NCI-H1694 (cell line): Measurements from ENCODE around the gene TTLL10.

Source experiments
- DNase-seq: peaks from one replicate; lab custom pipeline; 2025; lab: John Stamatoyannopoulos, UW

TTLL10 gene

DNA sequence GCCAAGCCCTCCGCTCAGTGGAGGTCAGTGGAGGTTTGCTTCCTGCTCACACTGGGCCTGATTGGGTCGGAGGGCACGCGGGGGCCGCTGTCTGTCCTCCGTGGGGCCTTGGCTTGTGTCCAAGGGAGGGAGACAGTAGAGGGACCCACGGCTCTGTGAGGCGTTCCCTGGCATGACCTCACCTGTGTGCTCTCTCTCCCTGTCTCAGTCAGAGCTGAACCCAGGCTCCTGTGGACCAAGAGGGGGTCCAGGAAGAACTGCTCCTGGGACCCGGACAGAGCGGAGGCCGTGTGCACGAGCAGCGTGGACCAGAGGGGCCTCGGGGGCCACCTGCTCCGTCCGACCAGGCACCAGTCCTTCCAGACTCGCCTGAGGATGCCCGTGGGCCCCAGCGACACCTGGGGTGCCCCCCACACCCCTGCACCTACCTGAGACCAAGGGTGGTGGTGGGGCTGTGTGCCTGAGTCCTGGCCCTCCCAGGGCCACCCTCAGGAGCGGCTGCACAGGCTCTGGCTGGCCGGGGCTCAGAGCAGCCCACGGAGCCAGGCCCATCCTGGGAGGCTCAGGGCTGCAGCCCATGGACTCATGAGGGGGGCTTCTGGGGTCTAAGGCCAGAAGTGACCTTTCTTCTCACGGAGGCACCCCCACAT is 13.3 kb upstream of the TTLL10 start:
- DNase-seq = no peak

DNA sequence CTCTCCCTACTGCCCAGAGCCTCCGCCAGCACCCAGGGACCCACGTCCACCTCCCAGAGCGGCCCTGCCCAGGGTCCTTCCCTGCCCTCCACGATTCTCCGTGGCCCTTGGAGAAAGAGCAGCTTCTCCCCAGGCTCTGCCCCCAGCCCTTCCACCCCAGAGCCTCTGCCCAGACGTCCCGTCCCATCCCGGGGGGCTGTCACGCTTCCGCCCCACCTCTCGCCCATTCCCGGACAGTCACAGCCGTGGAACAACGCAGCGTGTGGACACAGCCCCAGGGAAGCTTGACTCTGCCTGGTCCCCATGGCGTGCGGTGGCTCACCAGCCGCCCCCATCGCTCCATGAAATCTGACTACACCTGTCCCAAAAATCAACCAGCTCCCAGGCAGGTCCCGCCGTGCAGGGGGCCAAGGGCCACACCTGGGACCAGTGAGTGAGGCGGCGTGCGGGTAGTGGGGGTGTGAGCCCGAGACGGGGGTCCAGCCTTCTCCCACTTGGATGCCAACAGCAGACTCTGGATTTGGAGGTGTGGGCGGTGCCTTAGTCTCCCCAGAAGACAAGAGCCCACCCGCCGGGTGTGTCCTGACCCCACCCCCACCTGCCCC is 12.5 kb upstream of the TTLL10 start:
- no peak for DNase-seq

DNA sequence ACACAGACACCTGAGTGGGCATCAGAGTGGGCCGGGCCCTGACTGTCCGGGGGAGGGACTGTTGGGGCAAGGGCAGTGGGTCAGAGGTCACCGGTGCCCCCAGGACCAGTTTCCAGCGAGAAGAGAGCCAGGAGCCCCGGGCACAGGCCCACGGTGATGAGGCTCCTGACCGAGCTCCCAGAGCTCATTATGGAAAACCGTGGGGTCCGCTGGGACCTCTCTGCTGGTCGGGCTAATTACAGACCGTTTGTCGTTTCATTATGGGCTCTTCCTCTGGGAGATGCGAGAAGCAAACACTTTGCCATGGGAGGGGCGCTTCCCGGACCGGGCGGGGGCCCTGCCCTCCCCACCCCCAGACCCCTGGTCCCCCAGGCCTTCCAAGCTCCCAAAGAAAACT is 12.0 kb upstream of the TTLL10 start:
- DNase-seq = no peak

DNA sequence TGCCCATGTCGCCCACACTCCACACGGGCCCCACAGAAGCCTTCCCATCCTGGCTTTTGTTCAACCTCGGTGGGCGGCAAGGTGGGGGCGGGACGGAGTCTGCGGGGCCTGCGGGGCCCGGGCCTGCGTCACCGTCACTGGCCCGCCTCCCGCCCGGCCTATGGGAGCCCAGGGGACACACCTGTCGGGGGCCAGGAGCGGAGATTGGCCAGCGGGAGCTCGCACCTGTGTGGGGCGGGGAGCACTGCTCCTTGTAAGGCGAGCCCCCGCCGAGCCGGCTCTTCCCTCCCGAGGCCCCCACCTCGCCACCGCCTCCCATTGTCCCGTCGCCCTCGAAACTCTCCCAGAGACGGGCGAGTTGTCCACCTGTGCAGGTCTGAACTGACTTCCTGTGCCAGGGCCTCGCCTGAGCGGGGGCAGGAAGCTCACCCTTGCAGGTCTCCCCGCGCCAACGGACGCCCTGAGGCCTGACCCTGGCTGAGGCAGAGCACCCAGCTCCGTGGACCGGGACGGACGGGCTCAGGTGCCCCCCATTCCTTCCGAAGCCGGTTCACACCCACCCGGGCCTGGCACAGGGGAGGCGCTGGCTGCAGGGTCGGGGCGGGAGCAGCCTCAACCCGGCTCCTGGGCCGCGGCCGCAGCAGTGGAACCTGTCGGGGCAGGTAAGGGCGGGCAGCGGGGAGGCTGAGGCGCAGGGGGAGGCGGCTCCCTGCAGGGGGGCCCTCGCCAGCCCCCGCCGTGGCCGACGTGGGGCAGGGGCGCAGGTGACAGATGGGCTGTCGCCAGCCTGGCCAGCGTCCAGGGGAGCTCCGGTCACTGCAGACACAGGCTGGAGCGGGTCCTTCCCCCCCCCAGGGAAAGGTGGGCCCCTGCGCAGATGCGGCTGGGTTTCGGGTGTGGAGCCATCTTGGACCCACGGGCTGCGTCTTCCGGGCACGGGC is 10.8 kb upstream of the TTLL10 start:
- DNase-seq = no peak

DNA sequence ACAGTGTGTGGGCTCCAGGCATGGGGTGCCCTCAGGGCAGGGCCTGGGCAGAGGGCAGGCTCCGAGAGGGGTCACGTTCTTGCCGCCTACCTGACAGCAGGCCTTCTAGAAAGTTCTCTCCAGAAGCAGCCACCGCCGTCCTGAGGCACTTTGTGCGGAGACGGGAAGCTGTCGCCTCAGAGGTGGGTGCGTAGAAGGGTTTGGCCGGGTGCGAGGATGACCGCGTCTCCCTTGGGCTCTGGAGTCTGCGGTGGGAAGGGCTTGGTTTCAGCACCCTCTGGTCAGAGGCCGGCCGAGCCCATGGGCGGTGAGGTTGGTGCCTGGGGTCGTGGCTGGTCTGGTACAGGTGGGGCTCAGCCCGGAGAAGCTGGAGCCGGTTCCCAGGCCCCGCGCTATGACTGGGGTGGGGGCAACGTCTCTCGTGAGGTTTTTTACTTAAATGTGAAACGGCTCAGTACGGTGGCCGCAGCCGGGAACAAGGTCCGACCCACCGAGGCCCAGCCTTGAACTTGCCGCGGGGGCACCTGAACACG is 10.1 kb upstream of the TTLL10 start:
- DNase-seq = no peak

DNA sequence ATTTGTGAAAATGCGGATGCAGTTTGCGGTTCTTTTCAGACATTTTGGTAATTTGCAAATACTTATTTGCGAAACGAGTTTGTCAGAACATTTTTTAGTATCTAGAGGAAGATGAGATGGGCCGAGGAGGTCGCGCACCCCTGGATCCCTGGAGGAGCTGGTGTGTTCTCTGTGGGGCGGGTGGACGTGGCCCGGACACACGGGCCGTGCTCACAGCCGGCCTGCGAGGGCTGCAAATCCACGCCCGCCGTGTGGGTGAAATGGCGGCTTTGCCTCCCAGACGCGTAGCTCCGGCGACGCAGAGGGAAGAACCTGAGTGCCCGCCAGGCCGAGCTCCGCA is 9.3 kb upstream of the TTLL10 start:
- no peak for DNase-seq

DNA sequence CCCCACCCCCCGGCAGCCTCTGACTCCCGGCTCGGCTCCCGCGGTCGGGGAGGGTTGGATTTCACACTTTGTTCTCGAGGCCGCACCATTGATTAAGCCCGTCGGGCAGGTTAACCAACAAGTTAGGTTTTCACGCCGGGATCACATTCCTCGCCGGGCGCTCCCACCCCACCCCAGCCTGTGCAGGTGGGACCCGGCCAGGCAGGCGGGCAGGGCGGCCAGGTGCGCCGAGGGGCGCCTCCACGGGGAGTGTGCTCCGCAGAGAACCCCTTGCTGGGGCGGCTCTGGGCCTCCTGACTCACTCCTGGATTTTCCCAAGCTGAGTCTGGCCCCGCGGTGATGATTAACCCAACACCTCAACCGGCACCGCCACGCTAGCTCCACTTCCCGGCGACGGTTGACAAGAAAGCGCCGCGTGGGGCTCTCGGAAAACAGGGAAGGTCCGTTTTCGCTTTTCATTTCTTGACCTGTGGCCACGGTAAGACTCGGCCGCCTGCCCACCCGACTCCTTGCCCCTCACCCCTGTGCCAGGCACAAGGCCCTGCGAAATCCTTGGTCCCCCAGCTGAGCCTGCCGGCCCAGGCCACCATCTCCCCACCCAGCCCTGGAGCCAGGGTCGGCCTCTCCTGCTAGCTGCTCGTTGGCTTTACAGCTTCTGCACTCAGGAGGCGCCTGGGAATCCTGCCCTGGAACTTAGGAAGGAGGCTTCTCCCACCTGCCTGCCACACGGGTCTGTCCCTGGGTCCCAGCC is 8.8 kb upstream of the TTLL10 start:
- DNase-seq = no peak

DNA sequence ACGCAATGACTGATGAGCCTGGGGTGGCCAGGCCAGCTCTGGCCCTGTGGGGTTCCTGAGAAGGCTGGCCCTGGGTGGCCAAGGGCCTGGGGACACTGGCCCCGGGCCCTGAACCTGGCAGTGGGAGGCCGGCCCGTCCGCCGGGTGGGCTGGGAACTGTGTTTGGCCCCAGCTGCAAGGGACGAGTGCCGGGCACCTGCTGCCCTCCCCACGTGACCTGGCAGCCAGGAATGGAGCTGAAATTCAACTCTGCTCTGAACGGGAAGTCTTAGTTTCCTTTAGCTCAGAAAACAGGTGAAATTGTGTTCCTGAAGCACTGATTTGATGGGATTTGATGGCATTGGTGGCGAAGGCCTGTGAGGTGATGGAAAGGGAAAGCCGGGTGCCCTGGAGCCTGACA is 8.2 kb upstream of the TTLL10 start:
- no peak for DNase-seq

DNA sequence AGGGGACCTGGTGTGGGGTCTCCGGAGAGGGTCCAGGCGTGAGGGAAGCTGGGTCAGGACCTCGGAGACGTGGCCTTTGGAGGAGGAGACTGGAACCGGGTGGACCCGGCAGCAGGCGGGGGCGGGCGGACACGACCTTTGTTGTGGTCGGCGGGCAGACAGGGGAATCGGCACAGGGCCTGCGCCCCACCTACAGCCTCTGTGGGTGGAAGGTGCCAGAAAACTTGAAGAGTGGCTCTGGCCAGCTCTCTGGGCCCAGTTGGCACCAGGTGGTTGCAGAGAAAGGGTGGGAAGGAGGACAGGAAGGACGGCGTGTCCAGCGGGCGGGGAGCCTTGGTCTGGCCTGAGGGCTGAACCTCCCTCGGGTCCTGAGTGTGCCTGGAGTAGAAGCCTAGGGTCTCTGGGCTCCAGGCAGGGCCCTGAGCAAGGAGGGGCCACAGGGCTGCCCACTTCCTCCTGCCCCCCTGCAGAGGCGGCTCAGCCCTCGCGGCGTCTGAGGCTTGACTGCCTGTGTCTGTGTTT is 7.7 kb upstream of the TTLL10 start:
- no peak for DNase-seq

DNA sequence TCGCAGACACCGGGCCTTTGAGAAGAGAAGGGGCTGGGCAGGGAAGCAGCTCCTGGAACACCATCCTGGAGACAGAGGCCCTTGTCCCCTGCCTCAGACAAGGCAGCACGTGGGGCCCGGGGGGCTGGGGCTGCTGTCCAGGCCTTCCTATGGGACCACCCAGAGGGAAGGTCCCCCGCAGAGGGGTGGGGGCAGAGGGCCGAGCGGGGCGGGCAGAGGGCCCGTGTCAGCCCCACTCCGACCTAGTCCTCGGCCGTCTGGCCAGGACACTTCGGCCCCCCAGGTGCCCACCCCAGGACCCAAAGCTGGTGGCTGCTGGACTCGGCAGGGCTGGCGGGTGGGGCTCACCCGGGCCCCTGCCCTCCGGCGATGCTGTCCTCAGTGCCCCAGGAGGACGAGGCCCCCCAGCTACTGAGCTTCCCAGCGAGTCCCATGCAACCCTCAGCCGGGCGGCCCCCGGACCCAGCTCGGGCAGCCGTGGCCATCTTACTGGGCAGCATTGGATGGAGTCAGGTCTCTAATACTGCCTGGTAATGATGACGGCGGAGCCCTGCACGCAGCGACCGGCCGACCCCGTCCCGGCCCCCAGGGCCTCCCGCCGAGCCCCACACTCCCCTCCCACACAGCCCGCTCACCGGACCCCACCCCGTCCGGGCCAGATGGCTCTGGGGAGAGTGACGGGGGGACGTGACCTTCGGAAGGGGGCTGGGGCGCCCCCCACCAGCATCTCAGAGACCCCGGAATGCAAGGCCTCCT is 6.9 kb upstream of the TTLL10 start:
- DNase-seq = no peak

DNA sequence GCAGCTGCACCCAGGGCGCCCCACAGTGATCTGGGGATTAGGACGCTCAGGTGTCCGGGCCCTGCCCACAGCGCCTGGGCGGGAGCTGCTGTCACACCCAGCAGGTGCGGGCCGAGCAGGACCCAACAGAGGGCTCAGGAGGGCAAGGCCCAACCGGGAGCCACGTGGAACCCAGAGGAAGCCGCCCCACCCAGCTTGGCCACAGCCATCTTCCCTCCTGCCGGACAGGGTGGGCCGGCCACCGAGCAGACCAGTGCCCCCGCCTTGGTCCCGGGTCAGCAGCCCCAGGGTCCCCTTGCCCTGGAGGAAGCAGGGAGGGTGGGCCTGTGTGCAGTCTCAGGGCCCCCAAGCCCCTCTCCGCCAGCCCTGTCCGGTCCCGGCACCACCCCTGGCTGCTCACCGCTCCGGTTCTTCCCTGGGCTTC is 6.3 kb upstream of the TTLL10 start:
- no peak for DNase-seq

DNA sequence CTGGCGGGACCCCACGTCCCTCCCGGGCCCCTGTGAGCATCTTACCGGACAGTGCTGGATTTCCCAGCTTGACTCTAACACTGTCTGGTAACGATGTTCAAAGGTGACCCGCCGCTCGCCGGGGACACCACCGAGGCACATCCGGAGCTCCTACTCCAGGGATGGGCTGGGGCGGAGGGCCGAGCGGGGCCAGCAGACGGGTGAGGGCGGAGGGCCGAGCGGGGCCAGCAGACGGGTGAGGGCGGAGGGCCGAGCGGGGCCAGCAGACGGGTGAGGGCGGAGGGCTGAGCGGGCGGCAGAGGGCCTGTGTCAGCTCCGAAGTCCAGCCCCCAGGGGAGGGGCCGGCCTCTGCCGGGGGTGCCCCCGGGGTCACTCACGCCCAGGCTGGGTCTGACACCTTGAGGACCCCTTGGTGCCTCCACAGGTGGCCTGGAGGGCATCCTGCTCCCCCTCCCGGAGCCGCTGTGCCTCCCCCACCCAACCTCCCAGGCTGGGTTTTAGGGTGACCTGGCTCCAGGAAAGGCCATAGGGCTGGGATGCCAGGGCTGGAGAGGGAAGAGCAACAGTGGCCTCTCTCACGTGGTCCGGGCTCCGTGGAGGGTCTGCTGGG is 5.7 kb upstream of the TTLL10 start:
- no peak for DNase-seq

DNA sequence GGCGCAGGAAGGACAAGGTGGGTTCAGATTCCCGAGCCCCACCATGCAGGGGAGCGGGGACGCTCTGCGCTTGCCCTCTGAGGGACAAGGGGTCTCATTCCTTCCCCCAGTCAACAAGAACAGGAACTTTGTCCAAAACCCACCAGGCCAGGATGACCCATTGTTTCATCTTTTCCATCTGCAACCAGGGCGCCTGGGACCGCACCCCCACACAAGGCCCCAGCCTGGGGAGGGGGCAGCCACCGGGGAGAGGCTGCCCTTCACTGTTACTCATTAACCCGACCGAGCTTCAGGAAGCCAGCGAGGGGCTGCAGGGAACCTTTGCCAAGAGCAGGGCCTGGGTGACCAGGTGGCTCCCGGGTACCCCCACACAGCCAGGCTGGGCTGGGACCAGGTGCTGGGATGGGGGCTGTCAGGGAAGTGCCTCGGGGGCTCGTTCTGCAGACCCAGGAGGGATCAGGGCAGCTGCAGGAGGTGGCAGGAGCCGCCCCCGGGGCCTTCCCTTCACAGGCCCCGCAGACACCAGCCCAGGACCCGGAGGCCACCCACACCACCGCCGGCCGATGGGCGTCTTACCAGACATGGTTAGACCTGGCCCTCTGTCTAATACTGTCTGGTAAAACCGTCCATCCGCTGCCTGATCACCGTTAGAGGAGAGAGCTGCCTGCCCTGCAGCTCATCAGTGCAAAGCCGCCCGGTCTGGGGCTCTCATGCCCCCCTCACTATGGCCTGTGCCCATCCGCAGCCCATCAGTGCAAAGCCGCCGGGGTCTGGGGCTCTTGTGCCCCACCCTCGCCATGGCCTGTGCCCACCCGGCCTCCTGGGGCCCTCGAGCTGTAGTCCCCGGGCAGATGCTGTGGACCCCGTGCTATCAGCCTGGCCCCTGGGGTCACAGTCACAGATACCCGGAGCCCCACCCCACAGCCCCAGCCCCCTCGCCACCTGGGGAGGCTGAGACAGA is 4.9 kb upstream of the TTLL10 start:
- no peak for DNase-seq

DNA sequence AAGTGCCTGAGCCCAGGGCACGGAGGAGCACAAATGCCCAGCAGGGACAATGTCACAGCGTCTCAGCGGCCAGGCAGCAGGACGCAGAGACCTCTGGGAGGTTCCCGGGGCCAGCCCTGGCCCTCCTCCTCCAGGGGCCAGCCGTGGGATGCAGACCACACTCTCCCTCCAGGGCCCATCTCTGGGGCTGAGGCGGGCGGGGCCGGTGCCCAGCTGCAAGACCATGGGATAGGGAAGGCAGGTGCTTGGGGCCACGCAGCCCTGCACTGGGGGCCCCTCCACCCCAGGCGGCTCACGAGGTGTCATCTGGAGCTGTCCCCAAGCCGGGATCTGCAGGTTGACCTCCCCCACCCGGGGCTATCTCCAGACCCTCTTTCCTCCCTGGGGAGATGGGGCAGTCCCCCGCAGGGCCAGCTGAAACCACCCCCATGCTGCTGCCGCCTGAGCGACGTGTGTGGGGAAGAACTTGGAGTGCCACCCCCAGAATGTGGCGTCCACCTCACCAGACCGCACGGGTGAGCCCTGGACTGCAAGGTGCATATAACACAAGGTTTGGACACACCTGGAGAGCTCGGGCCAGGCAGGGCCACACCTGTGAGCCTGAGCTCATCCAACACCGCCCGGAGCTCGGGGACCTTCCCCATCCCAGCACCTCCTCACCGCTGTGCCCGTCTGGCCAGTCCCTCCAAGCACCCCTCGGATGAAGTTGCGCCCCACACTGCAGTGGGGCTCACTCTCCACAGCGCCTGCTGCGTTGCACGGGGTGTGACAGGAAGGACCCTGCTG is 4.1 kb upstream of the TTLL10 start:
- no peak for DNase-seq

DNA sequence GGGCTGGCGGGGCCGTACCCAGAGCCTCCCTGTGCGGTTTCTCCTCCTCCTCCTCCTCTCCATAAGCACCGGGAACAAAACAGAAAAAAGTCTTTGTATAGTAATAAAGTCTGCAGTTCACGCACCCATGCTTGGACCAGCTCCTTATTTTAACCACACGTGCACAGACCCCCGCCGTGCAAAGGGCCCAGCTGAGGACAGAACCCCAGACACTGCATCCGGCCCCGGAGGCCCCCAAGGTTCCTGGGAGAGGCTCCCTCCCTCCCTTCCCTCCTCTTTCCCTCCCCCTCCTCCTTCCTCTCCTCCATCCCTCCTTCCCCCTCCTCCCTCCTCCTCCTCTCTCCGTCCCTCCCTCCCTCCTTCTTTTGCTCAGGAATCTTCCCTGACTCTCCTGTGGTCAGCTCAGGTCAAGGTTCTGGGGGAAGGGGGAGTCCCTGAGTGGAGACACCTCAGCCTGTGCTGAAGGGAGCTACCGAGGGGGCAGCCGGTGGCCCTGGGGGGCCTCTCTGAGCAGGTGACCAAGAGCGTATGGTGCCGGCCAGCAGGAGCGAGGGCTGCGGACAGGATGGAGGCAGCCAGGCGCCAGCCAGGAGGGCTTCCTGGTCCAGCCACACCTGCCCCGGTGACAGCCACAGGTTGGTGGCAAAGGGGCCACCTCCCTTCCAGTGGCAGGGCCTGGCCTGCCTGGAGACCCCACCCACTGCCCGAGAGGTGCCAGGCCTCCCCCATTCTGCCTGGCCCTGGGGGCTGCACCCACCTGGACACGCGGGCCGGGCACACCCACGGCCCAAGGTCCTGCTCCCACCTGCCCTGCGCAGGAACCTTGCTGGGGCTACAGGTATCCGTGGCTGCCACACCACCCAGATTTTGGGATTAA is 3.2 kb upstream of the TTLL10 start:
- DNase-seq = no peak

DNA sequence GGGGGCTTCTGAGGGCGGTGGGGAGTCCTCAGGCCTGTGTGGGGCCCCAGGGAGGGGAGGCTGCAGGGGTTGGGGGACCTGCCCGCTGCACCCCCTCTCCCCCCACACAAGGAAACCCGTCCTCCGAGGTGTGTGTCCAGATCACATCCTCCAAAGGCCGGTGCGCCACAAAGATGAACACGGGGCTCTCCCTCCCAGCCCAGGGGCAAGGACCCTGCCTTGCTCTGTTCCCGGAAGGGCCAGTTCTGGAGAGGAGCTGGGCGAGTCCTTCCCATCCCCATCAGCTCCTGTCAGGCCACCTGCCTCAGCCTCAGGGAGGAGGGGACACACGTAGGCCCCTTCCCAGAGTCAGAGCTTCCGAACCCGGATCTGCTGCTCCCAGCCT is 2.5 kb upstream of the TTLL10 start:
- no peak for DNase-seq

DNA sequence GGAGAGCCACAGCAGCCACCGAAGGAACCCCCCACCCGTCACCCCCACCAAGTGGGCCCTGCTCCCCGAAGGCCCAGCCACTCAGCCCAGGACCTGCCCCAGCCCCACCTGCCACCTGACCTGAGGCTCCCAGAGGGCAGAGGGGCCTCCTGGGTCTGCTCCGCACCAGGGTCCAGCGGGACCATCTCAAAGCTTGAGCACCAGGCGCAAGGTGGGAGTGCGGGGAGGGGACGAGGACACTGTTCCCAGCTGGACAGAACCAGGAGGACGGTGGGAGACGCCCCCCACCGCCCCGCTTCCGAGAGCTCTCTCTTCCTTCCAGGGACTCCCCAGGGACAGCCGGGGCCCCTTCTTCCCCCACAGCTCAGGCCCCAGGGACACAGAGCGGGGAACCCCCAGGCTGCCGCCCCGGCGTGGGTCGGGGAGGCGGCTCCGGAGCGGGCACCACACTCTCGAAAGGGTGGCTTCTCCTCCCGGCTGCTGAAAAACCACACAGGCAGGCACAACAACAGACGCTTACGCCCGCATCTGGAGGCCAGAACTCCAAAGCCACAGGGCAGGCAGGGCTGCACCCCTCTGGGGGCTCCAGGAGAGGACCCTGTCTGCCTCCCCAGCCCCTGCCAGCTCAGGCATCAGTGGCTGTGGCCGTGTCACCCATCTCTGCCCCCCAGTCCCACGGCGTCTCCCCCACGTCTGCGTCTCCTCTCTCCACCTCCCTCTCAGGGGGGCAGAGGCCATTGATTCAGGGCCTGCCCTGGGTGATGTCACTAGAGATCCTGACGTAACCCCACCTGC is 1.9 kb upstream of the TTLL10 start:
- DNase-seq = no peak
